Neuronal stem cell (in vitro differentiated cells): ENCODE measurements around the gene MTO1. TPM values are rescaled to one million over a fixed set of nuclear protein-coding genes. Genes with fewer than 3 reads are reported as not detected.

ENCODE experiments used
- DNase-seq: peaks from one replicate; pipeline ENCODE4 v3.0.0-alpha.2; 2013; ENCODE audit warnings: low spot score
- H2AFZ ChIP-seq: one replicate; pipeline ENCODE4 v1.6.1; 2013; ENCODE audit warnings: mild to moderate bottlenecking, low read length, inconsistent platforms
- H2AK5ac ChIP-seq: 2 replicates; pipeline ENCODE4 v1.6.1; 2013; ENCODE audit warnings: low read depth, mild to moderate bottlenecking, inconsistent platforms, low read length, moderate library complexity, mixed read lengths
- H2BK120ac ChIP-seq: 2 replicates; pipeline ENCODE4 v1.6.1; 2013; ENCODE audit warnings: low read depth, mild to moderate bottlenecking, inconsistent platforms, low read length, moderate library complexity, mixed read lengths
- H2BK12ac ChIP-seq: one replicate; pipeline ENCODE4 v1.6.1; 2013; ENCODE audit warnings: low read length, inconsistent platforms
- H2BK15ac ChIP-seq: 2 replicates; pipeline ENCODE4 v1.6.1; 2013; ENCODE audit warnings: mild to moderate bottlenecking, low read length, inconsistent platforms, mixed read lengths
- H2BK5ac ChIP-seq: one replicate; pipeline ENCODE4 v1.6.1; 2013; ENCODE audit warnings: inconsistent platforms, mild to moderate bottlenecking, low read length, moderate library complexity
- H3K14ac ChIP-seq: one replicate; pipeline ENCODE4 v1.6.1; 2013; ENCODE audit warnings: low read length, inconsistent platforms
- H3K18ac ChIP-seq: 2 replicates; pipeline ENCODE4 v1.6.1; 2013; ENCODE audit warnings: low read length, inconsistent platforms
- H3K23ac ChIP-seq: 2 replicates; pipeline ENCODE4 v1.6.1; 2013; ENCODE audit warnings: low read depth, mild to moderate bottlenecking, mixed read lengths, low read length, inconsistent platforms; ENCODE audit not compliant: poor library complexity
- H3K27ac ChIP-seq: replicated peaks from 3 replicates; pipeline ENCODE4 v1.5.1; 2013; ENCODE audit warnings: low read length, inconsistent platforms
- H3K27me3 ChIP-seq, 3 experiments: 2 replicates each; pipeline ENCODE4 v1.6.1; 2013; ENCODE audit warnings: low read length in 3 of 3, mild to moderate bottlenecking in 2 of 3, inconsistent platforms in 1 of 3, low read depth in 1 of 3, mixed read lengths in 1 of 3, moderate library complexity in 1 of 3; ENCODE audit not compliant: control insufficient read depth in 3 of 3, insufficient read depth in 3 of 3
- H3K36me3 ChIP-seq, 2 donors: replicated peaks in 1 of 2; 2 replicates each; pipeline ENCODE4 v1.6.1; 2013; ENCODE audit warnings: low read length in 2 of 2; ENCODE audit not compliant: control insufficient read depth in 2 of 2, insufficient read depth in 2 of 2
- H3K4ac ChIP-seq: 2 replicates; pipeline ENCODE4 v1.6.1; 2013; ENCODE audit warnings: inconsistent platforms, mild to moderate bottlenecking, low read length, moderate library complexity
- H3K4me1 ChIP-seq, 2 donors: 1 replicate in 1 of 2; 2 replicates in 1 of 2; pipeline ENCODE4 v1.6.1; 2013; ENCODE audit warnings: low read length in 2 of 2, low read depth in 1 of 2; ENCODE audit not compliant: control insufficient read depth in 2 of 2, insufficient read depth in 1 of 2
- H3K4me2 ChIP-seq: one replicate; pipeline ENCODE4 v1.6.1; 2013; ENCODE audit warnings: mild to moderate bottlenecking, low read length, inconsistent platforms; ENCODE audit not compliant: insufficient read depth, poor library complexity, severe bottlenecking
- H3K4me3 ChIP-seq, 2 donors: 2 replicates each; pipeline ENCODE4 v1.5.1; 2013; ENCODE audit warnings: low read length in 2 of 2, mild to moderate bottlenecking in 2 of 2, inconsistent platforms in 1 of 2, moderate library complexity in 1 of 2
- H3K79me1 ChIP-seq: one replicate; pipeline ENCODE4 v1.6.1; 2013; ENCODE audit warnings: low read depth, mild to moderate bottlenecking, inconsistent platforms, low read length, moderate library complexity
- H3K9ac ChIP-seq: one replicate; pipeline ENCODE4 v1.6.1; 2013; ENCODE audit warnings: mild to moderate bottlenecking, low read depth, low read length, inconsistent platforms; ENCODE audit not compliant: poor library complexity
- H3K9me3 ChIP-seq, 2 donors: replicated peaks in 1 of 2; 2 replicates each; pipeline versions ENCODE3 to v1.6.1; 2013; ENCODE audit warnings: low read length in 2 of 2, mild to moderate bottlenecking in 2 of 2, inconsistent platforms in 1 of 2, low read depth in 1 of 2, mixed read lengths in 1 of 2, moderate library complexity in 1 of 2; ENCODE audit not compliant: control insufficient read depth in 2 of 2, insufficient read depth in 1 of 2
- H4K8ac ChIP-seq: one replicate; pipeline ENCODE4 v1.6.1; 2013; ENCODE audit warnings: low read depth, mild to moderate bottlenecking, inconsistent platforms, low read length, moderate library complexity
- H4K91ac ChIP-seq: one replicate; pipeline ENCODE4 v1.6.1; 2013; ENCODE audit warnings: low read length, low read depth, mild to moderate bottlenecking, inconsistent platforms; ENCODE audit not compliant: poor library complexity
- WGBS, 2 donors: extraction: QIAGEN DNeasy Blood & Tissue Kit; methylation state at CpG; one replicate each; pipeline ENCODE4 v1.1.7; 2013; ENCODE audit warnings: missing lambda C conversion rate in 2 of 2, mixed read lengths in 1 of 2; ENCODE audit not compliant: insufficient read length in 2 of 2, insufficient replicate concordance in 1 of 2; ENCODE audit errors: extremely low coverage in 2 of 2; 5-methylcytosine and 5-hydroxymethylcytosine counted together
- small RNA-seq: library from polyadenylated mRNA; stranded (forward); fragments of <200 nt; extraction: miRNeasy Mini kit (QIAGEN cat#:217004); gene quantifications from one replicate; pipeline ENCODE3, GENCODE V24; 2013; ENCODE audit not compliant: insufficient read depth

The MTO1 gene

GRCh38 chr6:73556836-73557235 is 95.3 kb downstream of the MTO1 start:
- H3K9me3 ChIP-seq = no peaks in the 10 kb centered on the region
- H2BK12ac ChIP-seq = no peak overlapping the region
- H3K79me1 ChIP-seq = no peaks in the 10 kb centered on the region
- no peaks in the 10 kb centered on the region for H3K36me3 ChIP-seq
- no peak overlapping the region for H4K91ac ChIP-seq
- no peak overlapping the region for H3K18ac ChIP-seq
- peak overlapping the region; percentile 39 for H2AFZ ChIP-seq
- H3K4me2 ChIP-seq = no peak overlapping the region
- no peak overlapping the region for H3K23ac ChIP-seq
- peak overlapping the region; percentile 28 for H3K27ac ChIP-seq
- H3K4me3 ChIP-seq = no peak overlapping the region
- no peak for DNase-seq
- no peak overlapping the region for H3K4ac ChIP-seq
- H3K14ac ChIP-seq = no peak overlapping the region
- H2AK5ac ChIP-seq = no peak overlapping the region
- H3K4me1 ChIP-seq = peaks cover 15 to 22% of the 10 kb centered on the region in 2 donors
- H2BK5ac ChIP-seq = no peak overlapping the region
- no peak overlapping the region for H4K8ac ChIP-seq
- no peaks in the 10 kb centered on the region for H3K27me3 ChIP-seq
- no peak overlapping the region for H2BK120ac ChIP-seq
- no peak overlapping the region for H3K9ac ChIP-seq
- H2BK15ac ChIP-seq = no peak overlapping the region
- no CpG with 5 or more reads among the region's 1 CpG for WGBS, 2 donors

Small RNA genes lying within 50 kb of the gene (small RNA-seq; reads per million reads assigned to genes)
- gene AL603910.2 = not detected
- gene RN7SL827P = not detected
- gene RNU6-975P = not detected
